B cell (primary cell): ENCODE data around the gene DLG3.

ENCODE experiments used
- CTCF ChIP-seq: fragments of 200-600 bp; IDR thresholded peaks from one replicate; pipeline ENCODE4 v1.8.0; 2022; ENCODE audit warnings: antibody characterized with exemption, mild to moderate bottlenecking
- EZH2 ChIP-seq: IDR thresholded peaks from 2 replicates; pipeline ENCODE4 v1.6.1; 2012; ENCODE audit warnings: borderline replicate concordance, low read depth, mild to moderate bottlenecking, moderate library complexity, low read length; ENCODE audit not compliant: insufficient read depth, poor library complexity, severe bottlenecking

- TF ChIP-seq CTCF = no peak
- no peak for TF ChIP-seq EZH2
Observed at GRCh38 chrX:70423936-70424675, 20.5 kb upstream of the DLG3 start.
